ENCODE results near the gene PTPN7.

DNA sequence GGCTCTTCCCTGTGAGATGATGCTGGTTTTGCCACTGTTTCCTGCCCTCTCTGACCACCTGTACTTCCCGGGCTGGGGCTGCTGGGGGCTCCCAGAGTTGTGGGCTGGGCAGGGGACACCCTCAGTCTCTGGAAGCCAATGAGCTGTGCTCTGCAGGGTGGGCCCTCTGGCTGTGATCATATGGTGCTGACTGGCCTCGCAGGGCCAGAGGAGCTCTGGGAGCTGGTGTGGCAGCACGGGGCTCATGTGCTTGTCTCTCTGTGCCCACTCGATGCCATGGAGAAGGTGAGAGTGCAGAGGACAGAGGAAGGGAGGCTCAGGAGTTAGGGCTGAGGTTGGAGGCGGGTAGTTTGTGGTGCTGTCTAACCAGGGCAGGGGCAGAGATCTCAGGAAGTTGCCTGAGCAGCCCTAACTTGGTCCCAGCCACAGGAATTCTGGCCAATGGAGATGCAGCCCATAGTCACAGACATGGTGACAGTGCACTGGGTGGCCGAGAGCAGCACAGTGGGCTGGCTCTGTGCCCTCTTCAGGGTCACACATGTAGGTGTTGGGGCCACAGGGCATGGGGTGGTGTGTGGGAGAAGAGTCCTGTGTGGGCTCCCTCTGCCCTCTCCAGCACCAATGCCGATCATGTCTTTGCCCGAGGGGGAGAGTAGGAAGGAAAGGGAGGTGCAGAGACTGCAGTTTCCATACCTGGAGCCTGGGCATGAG lies 27.4 kb upstream of the PTPN7 start:
- TF ChIP-seq RCOR1 (IDR thresholded peaks at IDR 0.05; ENCODE audit: low read length) (no peak), RXRA (IDR thresholded peaks at IDR 0.05; ENCODE audit: borderline replicate concordance, low read depth) (no peak), TAF1 (IDR thresholded peaks at IDR 0.05; ENCODE audit: borderline replicate concordance, low read depth, low read length) (no peak), MEF2A (IDR thresholded peaks at IDR 0.05; ENCODE audit: borderline replicate concordance, low read depth) (no peak), EP300 (IDR thresholded peaks at IDR 0.05; ENCODE audit: borderline replicate concordance in 1 of 2, low read depth in 1 of 2, low read length in 1 of 2) (no peak), TCF12 (IDR thresholded peaks at IDR 0.05) (no peak), JUND (IDR thresholded peaks at IDR 0.05) (no peak), FOXM1 (IDR thresholded peaks at IDR 0.05; ENCODE audit: low read depth) (no peak), GABPA (IDR thresholded peaks at IDR 0.05; ENCODE audit: low read depth) (no peak), MXI1 (IDR thresholded peaks at IDR 0.05; ENCODE audit: low read depth, low read length) (no peak), YY1 (IDR thresholded peaks at IDR 0.05; ENCODE audit: low read depth) (no peak), POLR2AphosphoS5 (IDR thresholded peaks at IDR 0.05; ENCODE audit: low read depth, low read length) (no peak)
- TF ChIP-seq, protein P1, sequence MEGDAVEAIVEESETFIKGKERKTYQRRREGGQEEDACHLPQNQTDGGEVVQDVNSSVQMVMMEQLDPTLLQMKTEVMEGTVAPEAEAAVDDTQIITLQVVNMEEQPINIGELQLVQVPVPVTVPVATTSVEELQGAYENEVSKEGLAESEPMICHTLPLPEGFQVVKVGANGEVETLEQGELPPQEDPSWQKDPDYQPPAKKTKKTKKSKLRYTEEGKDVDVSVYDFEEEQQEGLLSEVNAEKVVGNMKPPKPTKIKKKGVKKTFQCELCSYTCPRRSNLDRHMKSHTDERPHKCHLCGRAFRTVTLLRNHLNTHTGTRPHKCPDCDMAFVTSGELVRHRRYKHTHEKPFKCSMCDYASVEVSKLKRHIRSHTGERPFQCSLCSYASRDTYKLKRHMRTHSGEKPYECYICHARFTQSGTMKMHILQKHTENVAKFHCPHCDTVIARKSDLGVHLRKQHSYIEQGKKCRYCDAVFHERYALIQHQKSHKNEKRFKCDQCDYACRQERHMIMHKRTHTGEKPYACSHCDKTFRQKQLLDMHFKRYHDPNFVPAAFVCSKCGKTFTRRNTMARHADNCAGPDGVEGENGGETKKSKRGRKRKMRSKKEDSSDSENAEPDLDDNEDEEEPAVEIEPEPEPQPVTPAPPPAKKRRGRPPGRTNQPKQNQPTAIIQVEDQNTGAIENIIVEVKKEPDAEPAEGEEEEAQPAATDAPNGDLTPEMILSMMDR (IDR thresholded peaks at IDR 0.05): no peak
- TF ChIP-seq, protein P2, sequence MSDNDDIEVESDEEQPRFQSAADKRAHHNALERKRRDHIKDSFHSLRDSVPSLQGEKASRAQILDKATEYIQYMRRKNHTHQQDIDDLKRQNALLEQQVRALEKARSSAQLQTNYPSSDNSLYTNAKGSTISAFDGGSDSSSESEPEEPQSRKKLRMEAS (IDR thresholded peaks at IDR 0.05; ENCODE audit: low read depth): no peak
